ENCODE results near the gene WDR73. TPM values are rescaled to one million over a fixed set of nuclear protein-coding genes. Genes with fewer than 3 reads are reported as not detected.

Gene WDR73
- total and polyA plus RNA-seq, 4 experiments from 2014 or later = 13.3 to 42.5 (median 28.9) TPM

- intact Hi-C loops (cut with micrococcal nuclease) = no loop called here
Observed at GRCh38 chr15:84608707-84609284, 45.3 kb downstream of the WDR73 start.

DNA sequence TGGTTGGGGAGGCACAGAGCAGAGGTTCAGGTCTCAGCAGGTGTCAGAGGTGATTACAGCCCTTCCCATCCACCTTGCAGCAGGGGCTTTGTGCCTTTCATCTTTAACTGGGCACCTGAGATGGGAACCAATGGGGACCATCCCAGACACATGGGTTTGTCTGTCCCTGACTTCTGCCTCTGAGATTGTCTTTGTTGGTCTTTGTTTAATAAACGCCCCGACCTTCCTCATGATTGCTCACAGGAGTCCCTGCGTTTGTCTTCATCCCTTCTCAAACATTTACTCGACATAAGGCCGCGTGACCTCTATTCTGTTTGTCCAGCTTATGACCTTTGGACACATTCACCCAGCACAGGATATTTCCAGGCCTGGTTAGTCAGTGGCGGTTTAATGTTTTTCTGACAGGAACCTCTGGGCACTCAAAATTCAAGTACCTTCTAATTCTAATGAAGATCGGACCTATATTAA, 47.4 kb downstream of the WDR73 start:
- peaks cover 20% of the 10 kb centered on the region for H3K4me1 ChIP-seq (ENCODE audit: insufficient read depth, low read length)
- no peaks in the 10 kb centered on the region for H3K9me3 ChIP-seq (ENCODE audit: control insufficient read depth in 1 of 2, low read length in 2 of 2)
- H3K4me3 ChIP-seq (ENCODE audit: low read length in 2 of 2) = no peak overlapping the region
- H3K4me3 Mint-ChIP-seq = no peak overlapping the region
- H3K27me3 Mint-ChIP-seq = no peaks in the 10 kb centered on the region
- ChIA-PET POLR2A (ENCODE audit: partially characterized antibody) (no interaction called here), CTCF (ENCODE audit: partially characterized antibody) (interaction anchor here (1.2 to 1.4 kb wide), 2 partner anchors 8 to 21 kb away, joined by 4 to 7 read pairs; no protein-coding TSS in a partner anchor)
- peaks cover 36 to 53% of the 10 kb centered on the region in 2 donors for H3K36me3 Mint-ChIP-seq
- intact Hi-C loops (cut with micrococcal nuclease) = no loop called here
- no peak for DNase-seq
- peaks cover 28 to 51% (median 34%) of the 10 kb centered on the region in 4 donors for H3K4me1 Mint-ChIP-seq
- H3K27me3 ChIP-seq (ENCODE audit: insufficient read depth, low read length) = no peaks in the 10 kb centered on the region
- H3K9me3 Mint-ChIP-seq = no peaks in the 10 kb centered on the region
- no peak overlapping the region for H3K27ac Mint-ChIP-seq
- H3K36me3 ChIP-seq (ENCODE audit: insufficient read depth, low read length) = no peaks in the 10 kb centered on the region
- H3K27ac ChIP-seq (ENCODE audit: low read depth, low read length) = no peak overlapping the region

More at GRCh38 chr15:84608707-84609284, 45.3 kb downstream of the WDR73 start:
- no peaks in the 10 kb centered on the region for H3K36me3 ChIP-seq (ENCODE audit: insufficient read depth, low read length)
- H3K9me3 ChIP-seq (ENCODE audit: control insufficient read depth in 1 of 2, low read length in 2 of 2) = no peaks in the 10 kb centered on the region
- H3K27me3 ChIP-seq (ENCODE audit: insufficient read depth, low read length) = no peaks in the 10 kb centered on the region
- Mint-ChIP-seq H3K9me3 (no peaks in the 10 kb centered on the region), H3K27me3 (no peaks in the 10 kb centered on the region), H3K36me3 (peaks cover 40 to 55% of the 10 kb centered on the region in 2 donors), H3K4me1 (peaks cover 22 to 40% (median 23%) of the 10 kb centered on the region in 4 donors), H3K27ac (peak overlapping the region in 1 of 7 donors; percentile 27), H3K4me3 (no peak overlapping the region)
- no peak overlapping the region for H3K27ac ChIP-seq (ENCODE audit: low read depth, low read length)
- no peak for DNase-seq
- ChIA-PET POLR2A (ENCODE audit: partially characterized antibody) (interaction anchor here (1.9 kb wide), 1 partner anchor 22 kb away, joined by 4 read pairs; no protein-coding TSS in a partner anchor), CTCF (ENCODE audit: partially characterized antibody) (interaction anchor here (1.4 to 1.6 kb wide), 2 partner anchors 15 to 22 kb away, joined by 3 to 4 read pairs; no protein-coding TSS in a partner anchor)
- peaks cover 19% of the 10 kb centered on the region for H3K4me1 ChIP-seq (ENCODE audit: insufficient read depth, low read length)
- no peak overlapping the region for H3K4me3 ChIP-seq (ENCODE audit: low read length in 2 of 2)

DNA sequence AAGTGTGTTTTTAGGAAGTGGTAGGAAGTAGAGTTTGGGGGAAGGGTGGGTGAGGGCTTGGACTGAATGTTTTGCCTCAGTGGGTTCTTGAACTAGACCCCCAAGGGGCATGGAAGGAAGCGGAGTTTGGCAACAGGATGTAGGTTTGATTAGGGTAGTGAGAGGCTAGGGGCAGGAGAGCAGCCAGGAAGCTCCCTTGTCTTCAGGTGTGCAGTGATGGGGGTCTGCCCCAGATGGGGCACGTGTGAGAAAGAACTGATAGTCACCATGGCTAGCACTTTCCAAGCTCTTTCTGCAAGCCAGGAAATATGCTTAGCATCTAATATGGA, 48.6 kb downstream of the WDR73 start:
- H3K4me3 ChIP-seq (ENCODE audit: low read length in 2 of 2) = no peak overlapping the region
- Mint-ChIP-seq H3K4me3 (peak overlapping the region in 7 of 8 donors; percentile 23 to 80 (median 61)), H3K27ac (peak overlapping the region in 5 of 7 donors; percentile 23 to 88 (median 72)), H3K9me3 (no peaks in the 10 kb centered on the region), H3K4me1 (peaks cover 31 to 61% (median 36%) of the 10 kb centered on the region in 4 donors), H3K27me3 (no peaks in the 10 kb centered on the region), H3K36me3 (peaks cover 35 to 57% of the 10 kb centered on the region in 2 donors)
- peaks cover 25% of the 10 kb centered on the region for H3K4me1 ChIP-seq (ENCODE audit: insufficient read depth, low read length)
- intact Hi-C loops (cut with micrococcal nuclease) = loop anchor here (1.0 kb wide), 1 partner anchor 26 kb away; no protein-coding TSS in a partner anchor
- no peaks in the 10 kb centered on the region for H3K9me3 ChIP-seq (ENCODE audit: control insufficient read depth in 1 of 2, low read length in 2 of 2)
- no peaks in the 10 kb centered on the region for H3K36me3 ChIP-seq (ENCODE audit: insufficient read depth, low read length)
- ChIA-PET CTCF (ENCODE audit: partially characterized antibody) (interaction anchor here (1.1 to 1.6 kb wide), 4 partner anchors 19 to 48 kb away, joined by 3 to 5 read pairs (median 4); partner anchors contain the start of gene WDR73), POLR2A (ENCODE audit: partially characterized antibody) (interaction anchor here (1.0 to 1.6 kb wide), 4 partner anchors 9 to 111 kb away, joined by 4 to 7 read pairs (median 4); partner anchors contain the start of gene SEC11A)
- peak overlapping the region; percentile 17 for H3K27ac ChIP-seq (ENCODE audit: low read depth, low read length)
- H3K27me3 ChIP-seq (ENCODE audit: insufficient read depth, low read length) = no peaks in the 10 kb centered on the region
- DNase-seq = no peak

- Histone ChIP-seq H3K9me3 (ENCODE audit: control insufficient read depth in 1 of 2, low read length in 2 of 2) (no peaks in the 10 kb centered on the region), H3K4me3 (ENCODE audit: low read length in 2 of 2) (no peak overlapping the region), H3K4me1 (ENCODE audit: insufficient read depth, low read length) (peaks cover 25% of the 10 kb centered on the region), H3K27ac (ENCODE audit: low read depth, low read length) (peak overlapping the region; percentile 17), H3K36me3 (ENCODE audit: insufficient read depth, low read length) (no peaks in the 10 kb centered on the region), H3K27me3 (ENCODE audit: insufficient read depth, low read length) (no peaks in the 10 kb centered on the region)
- Mint-ChIP-seq H3K27me3 (no peaks in the 10 kb centered on the region), H3K9me3 (no peaks in the 10 kb centered on the region), H3K4me3 (peak overlapping the region; percentile 23 to 80 (median 60)), H3K27ac (peak overlapping the region; percentile 23 to 93 (median 72)), H3K36me3 (peaks cover 35 to 60% of the 10 kb centered on the region in 2 donors), H3K4me1 (peaks cover 32 to 65% (median 40%) of the 10 kb centered on the region in 4 donors)
- POLR2A ChIA-PET (ENCODE audit: partially characterized antibody) = interaction anchor here (1.0 to 1.6 kb wide), 4 partner anchors 9 to 111 kb away, joined by 4 to 7 read pairs (median 4); partner anchors contain the start of gene SEC11A
- peak in 1 of 5 donors; percentile 47 for DNase-seq
- CTCF ChIA-PET (ENCODE audit: partially characterized antibody) = interaction anchor here (0.7 to 1.6 kb wide), 7 partner anchors 16 to 952 kb away, joined by 3 to 5 read pairs (median 4); partner anchors contain the start of gene WDR73
- intact Hi-C loops (cut with micrococcal nuclease) = loop anchor here (1.0 kb wide), 1 partner anchor 26 kb away; no protein-coding TSS in a partner anchor
Observed at GRCh38 chr15:84604826-84605553, 49.1 kb downstream of the WDR73 start.

DNA sequence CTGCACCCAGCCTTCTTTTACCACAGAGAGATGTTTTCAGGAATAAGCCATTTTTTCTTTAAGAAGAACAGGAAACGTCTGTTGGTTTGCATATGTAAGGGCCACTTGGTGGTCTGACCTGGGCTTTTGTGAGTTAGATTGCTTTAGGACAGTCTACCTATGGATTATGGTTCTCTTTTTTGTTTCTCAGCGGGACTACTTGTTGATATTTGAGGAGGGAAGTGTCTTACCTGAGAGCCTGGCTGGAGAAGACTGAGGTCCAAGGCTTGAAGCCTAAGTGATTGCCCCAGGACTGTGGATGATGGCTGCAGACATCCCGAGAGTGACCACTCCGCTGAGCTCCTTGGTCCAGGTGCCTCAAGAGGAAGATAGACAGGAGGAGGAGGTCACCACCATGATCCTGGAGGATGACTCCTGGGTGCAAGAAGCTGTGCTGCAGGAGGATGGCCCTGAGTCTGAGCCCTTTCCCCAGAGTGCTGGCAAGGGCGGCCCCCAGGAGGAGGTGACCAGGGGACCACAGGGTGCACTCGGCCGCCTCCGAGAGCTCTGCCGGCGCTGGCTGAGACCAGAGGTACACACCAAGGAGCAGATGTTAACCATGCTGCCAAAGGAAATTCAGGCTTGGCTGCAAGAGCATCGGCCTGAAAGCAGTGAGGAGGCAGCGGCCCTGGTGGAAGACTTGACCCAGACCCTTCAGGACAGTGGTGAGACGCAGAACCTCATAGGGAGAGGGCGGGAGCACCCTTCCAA, 50.3 kb downstream of the WDR73 start:
- no peaks in the 10 kb centered on the region for H3K36me3 ChIP-seq (ENCODE audit: insufficient read depth, low read length)
- Mint-ChIP-seq H3K27me3 (no peaks in the 10 kb centered on the region), H3K4me3 (peak overlapping the region in 7 of 8 donors; percentile 15 to 79 (median 64)), H3K27ac (peak overlapping the region in 4 of 7 donors; percentile 23 to 74 (median 58)), H3K9me3 (no peaks in the 10 kb centered on the region), H3K4me1 (peaks cover 35 to 77% (median 49%) of the 10 kb centered on the region in 4 donors), H3K36me3 (peaks cover 26 to 50% of the 10 kb centered on the region in 2 donors)
- ChIA-PET POLR2A (ENCODE audit: partially characterized antibody) (no interaction called here), CTCF (ENCODE audit: partially characterized antibody) (interaction anchor here (1.1 to 1.5 kb wide), 2 partner anchors 17 to 52 kb away, joined by 3 to 4 read pairs; no protein-coding TSS in a partner anchor)
- no peaks in the 10 kb centered on the region for H3K27me3 ChIP-seq (ENCODE audit: insufficient read depth, low read length)
- no peak overlapping the region for H3K27ac ChIP-seq (ENCODE audit: low read depth, low read length)
- H3K4me1 ChIP-seq (ENCODE audit: insufficient read depth, low read length) = peaks cover 37% of the 10 kb centered on the region
- intact Hi-C loops (cut with micrococcal nuclease) = no loop called here
- no peak for DNase-seq
- no peak overlapping the region for H3K4me3 ChIP-seq (ENCODE audit: low read length in 2 of 2)
- no peaks in the 10 kb centered on the region for H3K9me3 ChIP-seq (ENCODE audit: control insufficient read depth in 1 of 2, low read length in 2 of 2)

DNA sequence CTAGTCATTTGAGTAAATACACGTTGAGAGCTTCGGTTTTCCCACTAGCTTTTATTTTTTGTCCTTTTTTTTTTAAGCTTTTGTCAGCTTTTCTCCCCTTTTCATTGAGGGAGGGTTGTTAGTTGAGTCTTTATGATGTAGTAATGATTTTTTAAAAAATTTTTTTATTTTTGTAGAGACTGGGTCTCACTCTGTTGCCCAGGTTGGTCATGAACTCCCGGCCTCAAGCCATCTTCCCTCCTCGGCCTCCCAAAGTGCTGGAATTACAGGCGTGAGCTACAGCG, 52.6 kb downstream of the WDR73 start:
- Mint-ChIP-seq H3K36me3 (peaks cover 15 to 36% of the 10 kb centered on the region in 2 donors), H3K4me1 (peaks cover 48 to 80% (median 64%) of the 10 kb centered on the region in 4 donors), H3K27ac (peak overlapping the region in 5 of 7 donors; percentile 59 to 92 (median 87)), H3K27me3 (no peaks in the 10 kb centered on the region), H3K9me3 (no peaks in the 10 kb centered on the region), H3K4me3 (peak overlapping the region; percentile 91 to 99 (median 96))
- CTCF ChIA-PET (ENCODE audit: partially characterized antibody) = interaction anchor here (1.1 to 1.7 kb wide), 4 partner anchors 14 to 57 kb away, joined by 3 to 12 read pairs (median 6); no protein-coding TSS in a partner anchor
- H3K27me3 ChIP-seq (ENCODE audit: insufficient read depth, low read length) = no peaks in the 10 kb centered on the region
- POLR2A ChIA-PET (ENCODE audit: partially characterized antibody) = interaction anchor here (1.0 to 4.5 kb wide), 6 partner anchors 18 to 148 kb away, joined by 3 to 39 read pairs (median 18); partner anchors contain the start of gene WDR73
- H3K36me3 ChIP-seq (ENCODE audit: insufficient read depth, low read length) = no peaks in the 10 kb centered on the region
- no peaks in the 10 kb centered on the region for H3K9me3 ChIP-seq (ENCODE audit: control insufficient read depth in 1 of 2, low read length in 2 of 2)
- DNase-seq = no peak
- intact Hi-C loops (cut with micrococcal nuclease) = loop anchor here (2.0 kb wide), 3 partner anchors 31 to 379 kb away; partner anchors contain the start of genes PDE8A and ZNF592
- peaks cover 50% of the 10 kb centered on the region for H3K4me1 ChIP-seq (ENCODE audit: insufficient read depth, low read length)
- peak overlapping the region; percentile 59 for H3K27ac ChIP-seq (ENCODE audit: low read depth, low read length)
- H3K4me3 ChIP-seq (ENCODE audit: low read length in 2 of 2) = peak overlapping the region; percentile 85 to 93
